SU-DHL-6 (cell line): ENCODE data around the gene MIOS.

ENCODE experiments used
- H2AFZ ChIP-seq: fragments of 200-600 bp; sonication (generic); 2 replicates; pipeline ENCODE4 v1.6.1; 2014; ENCODE audit warnings: low read depth, mild to moderate bottlenecking, moderate library complexity, mixed read lengths, antibody characterized with exemption, low read length; ENCODE audit not compliant: severe bottlenecking
- H3F3A ChIP-seq: fragments of 200-600 bp; shearing (Covaris generic); 2 replicates; pipeline ENCODE4 v1.6.0; 2016; ENCODE audit warnings: antibody characterized with exemption, mild to moderate bottlenecking; ENCODE audit not compliant: insufficient read depth
- H3K27ac ChIP-seq: fragments of 200-600 bp; sonication (generic); 2 replicates; pipeline ENCODE4 v1.5.1; 2016; ENCODE audit warnings: low read depth, mild to moderate bottlenecking, low read length, moderate library complexity, mixed read lengths
- H3K27me3 ChIP-seq: fragments of 200-600 bp; sonication (generic), shearing (Covaris generic); 2 replicates; pipeline ENCODE4 v1.6.0; 2014; ENCODE audit warnings: mild to moderate bottlenecking, low read length
- H3K36me3 ChIP-seq: fragments of 200-600 bp; sonication (generic); 2 replicates; pipeline ENCODE4 v1.6.1; 2014; ENCODE audit warnings: mild to moderate bottlenecking, low read length, mixed read lengths
- H3K4me2 ChIP-seq: fragments of 300-600, 200-600 bp; shearing (Covaris generic), sonication (generic); 2 replicates; pipeline ENCODE4 v1.6.0; 2014; ENCODE audit warnings: low read length, low read depth, mild to moderate bottlenecking; ENCODE audit not compliant: poor library complexity, severe bottlenecking
- H3K4me3 ChIP-seq: fragments of 200-600 bp; sonication (generic); 2 replicates; pipeline ENCODE4 v1.5.1; 2014; ENCODE audit warnings: antibody characterized with exemption, low read length, mild to moderate bottlenecking, mixed read lengths; ENCODE audit not compliant: insufficient read depth, poor library complexity, severe bottlenecking
- H3K79me2 ChIP-seq: fragments of 200-600 bp; sonication (generic); 2 replicates; pipeline ENCODE4 v1.6.1; 2014; ENCODE audit warnings: mild to moderate bottlenecking, low read length, moderate library complexity; ENCODE audit not compliant: insufficient read depth
- H3K9ac ChIP-seq: fragments of 200-600 bp; sonication (generic); 2 replicates; pipeline ENCODE4 v1.7.0; 2014; ENCODE audit warnings: mild to moderate bottlenecking, low read length
- H3K9me2 ChIP-seq: fragments of 200-600 bp; sonication (generic); replicated peaks from 2 replicates; pipeline ENCODE4 v1.6.1; 2014; ENCODE audit warnings: low read length; ENCODE audit not compliant: insufficient read depth
- H3K9me3 ChIP-seq: fragments of 200-600 bp; sonication (generic); 2 replicates; pipeline ENCODE4 v1.6.1; 2014; ENCODE audit warnings: low read length, mixed read lengths; ENCODE audit not compliant: insufficient read depth
- H4K20me1 ChIP-seq: fragments of 200-600 bp; sonication (generic); 2 replicates; pipeline ENCODE4 v1.6.1; 2014; ENCODE audit warnings: low read depth, mild to moderate bottlenecking, antibody characterized with exemption, low read length, moderate library complexity, mixed read lengths
- CTCF ChIP-seq: fragments of 200-600 bp; sonication (generic); IDR thresholded peaks from one replicate; pipeline ENCODE4 v1.5.1; 2017; ENCODE audit warnings: antibody characterized with exemption, mild to moderate bottlenecking, low read length, moderate library complexity; ENCODE audit not compliant: insufficient read depth, poor library complexity, severe bottlenecking
- EZH2phosphoT487 ChIP-seq: fragments of 200-600 bp; sonication (generic), shearing (Covaris generic); conservative IDR thresholded peaks from 2 replicates; pipeline ENCODE4 v1.6.1; 2018; ENCODE audit warnings: mild to moderate bottlenecking, antibody characterized with exemption, low read length, moderate library complexity, mixed read lengths

MIOS gene

DNA sequence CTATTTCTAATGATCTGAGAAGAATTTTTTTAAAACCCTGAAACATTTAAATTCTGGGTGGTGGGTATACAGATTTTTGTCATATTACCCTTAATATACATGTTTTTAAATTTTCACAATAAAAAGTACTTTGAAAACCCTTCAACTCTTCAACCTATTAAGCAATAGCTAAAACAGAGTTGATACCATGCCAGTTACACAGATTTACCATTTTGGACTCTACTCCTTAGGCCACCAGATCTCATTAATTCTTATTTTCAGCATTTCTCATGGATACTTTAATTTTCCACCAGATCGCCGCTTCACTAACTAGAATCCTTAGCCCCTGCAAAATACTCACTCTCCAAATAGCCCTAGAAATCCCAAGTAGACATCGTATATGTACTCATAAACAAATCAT lies 18.3 kb upstream of the MIOS start:
- Histone ChIP-seq H3K9me3 (no peaks in the 10 kb centered on the region), H3K79me2 (no peaks in the 10 kb centered on the region), H3K27me3 (no peaks in the 10 kb centered on the region), H3F3A (no peaks in the 10 kb centered on the region), H3K9ac (no peak overlapping the region), H4K20me1 (no peaks in the 10 kb centered on the region), H2AFZ (no peak overlapping the region), H3K36me3 (no peaks in the 10 kb centered on the region), H3K9me2 (no peaks in the 10 kb centered on the region), H3K27ac (no peak overlapping the region), H3K4me2 (no peak overlapping the region), H3K4me3 (no peak overlapping the region)
- TF ChIP-seq CTCF (no peak), EZH2phosphoT487 (no peak)

DNA sequence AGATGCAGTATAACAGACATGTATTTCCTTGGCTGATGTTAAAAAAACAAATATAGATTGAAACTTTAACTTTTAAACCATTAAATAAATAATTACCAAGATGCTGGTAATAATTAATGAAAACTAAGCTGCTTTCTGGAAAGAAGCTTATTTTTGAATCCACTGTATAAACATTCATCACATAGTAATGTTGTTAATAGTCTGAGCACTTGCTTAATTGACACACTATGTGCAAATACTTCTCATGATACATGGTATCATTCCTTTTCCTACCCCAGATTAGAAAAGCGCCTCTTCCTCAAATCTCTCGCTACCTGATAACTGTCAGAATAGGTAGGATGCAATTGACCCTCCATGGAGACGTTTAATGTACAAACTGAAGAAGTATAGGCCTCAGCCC lies 16.0 kb upstream of the MIOS start:
- Histone ChIP-seq H3F3A (no peaks in the 10 kb centered on the region), H3K36me3 (no peaks in the 10 kb centered on the region), H3K79me2 (no peaks in the 10 kb centered on the region), H2AFZ (no peak overlapping the region), H3K9ac (no peak overlapping the region), H3K27ac (no peak overlapping the region), H4K20me1 (no peaks in the 10 kb centered on the region), H3K27me3 (no peaks in the 10 kb centered on the region), H3K4me3 (no peak overlapping the region), H3K9me3 (no peaks in the 10 kb centered on the region), H3K9me2 (no peaks in the 10 kb centered on the region), H3K4me2 (no peak overlapping the region)
- TF ChIP-seq CTCF (no peak), EZH2phosphoT487 (no peak)

GRCh38 chr7:7552199-7552598 lies 14.5 kb upstream of the MIOS start:
- Histone ChIP-seq H3K79me2 (no peaks in the 10 kb centered on the region), H2AFZ (no peak overlapping the region), H3K9me3 (no peaks in the 10 kb centered on the region), H3F3A (no peaks in the 10 kb centered on the region), H3K27ac (no peak overlapping the region), H3K9ac (no peak overlapping the region), H3K4me3 (no peak overlapping the region), H3K4me2 (no peak overlapping the region), H3K27me3 (no peaks in the 10 kb centered on the region), H3K36me3 (no peaks in the 10 kb centered on the region), H3K9me2 (no peaks in the 10 kb centered on the region), H4K20me1 (no peaks in the 10 kb centered on the region)
- no peak for TF ChIP-seq EZH2phosphoT487
- TF ChIP-seq CTCF, result no peak

DNA sequence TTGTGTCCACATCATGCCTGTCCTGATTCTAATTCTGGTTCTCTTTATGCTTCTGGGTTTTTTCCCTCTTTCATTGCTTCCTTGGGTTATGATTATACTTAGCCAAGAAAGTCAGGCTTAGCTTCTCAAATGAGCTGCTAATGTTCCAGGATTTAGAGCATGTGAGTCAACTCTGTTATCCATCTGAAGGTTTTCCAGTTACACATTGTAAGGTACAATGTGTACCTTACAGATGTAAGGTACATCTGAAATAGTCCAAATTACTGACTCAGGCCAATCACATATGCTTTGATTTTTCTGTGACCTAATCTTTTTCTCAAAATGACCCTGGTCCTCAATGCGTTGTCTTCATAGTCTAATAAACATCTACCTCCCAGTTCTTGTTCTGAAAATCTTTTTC lies 13.3 kb upstream of the MIOS start:
- Histone ChIP-seq H2AFZ (no peak overlapping the region), H3K4me3 (no peak overlapping the region), H3K4me2 (no peak overlapping the region), H3K27me3 (no peaks in the 10 kb centered on the region), H3F3A (no peaks in the 10 kb centered on the region), H3K79me2 (no peaks in the 10 kb centered on the region), H3K9ac (no peak overlapping the region), H3K36me3 (no peaks in the 10 kb centered on the region), H3K27ac (no peak overlapping the region), H3K9me2 (no peaks in the 10 kb centered on the region), H4K20me1 (no peaks in the 10 kb centered on the region), H3K9me3 (no peaks in the 10 kb centered on the region)
- TF ChIP-seq CTCF (no peak), EZH2phosphoT487 (no peak)
